ENCODE measurements around the gene C11orf91.
"Not testable (repeated sequence)": the region's sequence is repeated elsewhere in the genome, so short reads cannot be mapped to it uniquely, and the experiment has no call there.

The C11orf91 gene

GRCh38 chr11:33733980-33734379 is 33.4 kb upstream of the C11orf91 start:
- no peak overlapping the region for H3K9ac ChIP-seq (ENCODE audit: low read length)
- H3K9me3 ChIP-seq (ENCODE audit: control insufficient read depth, insufficient read depth, low read depth, low read length), result no peaks in the 10 kb centered on the region
- peaks cover 17% of the 10 kb centered on the region for H3K4me1 ChIP-seq (ENCODE audit: control insufficient read depth, insufficient read depth, low read length)
- peaks cover 3% of the 10 kb centered on the region; the same call in 1 of the 2 replicates for H3K36me3 ChIP-seq (ENCODE audit: control insufficient read depth, insufficient read depth, low read length)
- H3K27me3 ChIP-seq (ENCODE audit: control insufficient read depth, insufficient read depth, low read length), result peaks cover 15% of the 10 kb centered on the region
- H3K4me3 ChIP-seq (ENCODE audit: low read depth, low read length), result no peak overlapping the region
- H3K27ac ChIP-seq (ENCODE audit: low read depth, low read length), result no peak overlapping the region

GRCh38 chr11:33731723-33732531 is 31.3 kb upstream of the C11orf91 start:
- H3K4me3 ChIP-seq (ENCODE audit: low read depth, low read length), result no peak overlapping the region
- H3K27ac ChIP-seq (ENCODE audit: low read depth, low read length), result no peak overlapping the region
- H3K27me3 ChIP-seq (ENCODE audit: control insufficient read depth, insufficient read depth, low read length), result peaks cover 15% of the 10 kb centered on the region
- H3K9me3 ChIP-seq (ENCODE audit: control insufficient read depth, insufficient read depth, low read depth, low read length), result no peaks in the 10 kb centered on the region
- H3K36me3 ChIP-seq (ENCODE audit: control insufficient read depth, insufficient read depth, low read length), result peaks cover 3% of the 10 kb centered on the region; the same call in 1 of the 2 replicates
- H3K4me1 ChIP-seq (ENCODE audit: control insufficient read depth, insufficient read depth, low read length), result peaks cover 13% of the 10 kb centered on the region
- no peak overlapping the region for H3K9ac ChIP-seq (ENCODE audit: low read length)

DNA sequence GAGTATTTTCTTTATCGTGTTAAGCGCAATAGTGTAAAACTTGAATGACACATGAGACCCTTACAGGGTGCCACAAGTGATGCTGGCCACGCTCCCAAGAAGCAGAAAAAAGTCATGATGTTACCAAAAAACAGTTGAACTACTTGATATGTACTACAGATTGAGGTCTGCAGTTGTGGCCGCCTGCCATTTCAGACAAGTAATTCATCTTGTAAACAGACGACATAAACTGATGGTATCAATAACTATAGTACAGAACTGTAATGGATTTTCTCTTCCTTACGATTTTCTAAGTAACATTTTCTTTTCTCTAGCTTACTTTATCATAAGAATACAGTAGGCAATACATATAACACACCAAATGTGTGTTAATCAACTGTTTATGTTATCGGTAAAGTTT is 30.1 kb upstream of the C11orf91 start:
- H3K4me3 ChIP-seq (ENCODE audit: low read depth, low read length), result no peak overlapping the region
- peaks cover 9% of the 10 kb centered on the region for H3K4me1 ChIP-seq (ENCODE audit: control insufficient read depth, insufficient read depth, low read length)
- H3K9me3 ChIP-seq (ENCODE audit: control insufficient read depth, insufficient read depth, low read depth, low read length), result no peaks in the 10 kb centered on the region
- H3K36me3 ChIP-seq (ENCODE audit: control insufficient read depth, insufficient read depth, low read length), result peaks cover 3% of the 10 kb centered on the region; the same call in 1 of the 2 replicates
- no peak overlapping the region for H3K27ac ChIP-seq (ENCODE audit: low read depth, low read length)
- peaks cover 14% of the 10 kb centered on the region for H3K27me3 ChIP-seq (ENCODE audit: control insufficient read depth, insufficient read depth, low read length)
- no peak overlapping the region for H3K9ac ChIP-seq (ENCODE audit: low read length)

DNA sequence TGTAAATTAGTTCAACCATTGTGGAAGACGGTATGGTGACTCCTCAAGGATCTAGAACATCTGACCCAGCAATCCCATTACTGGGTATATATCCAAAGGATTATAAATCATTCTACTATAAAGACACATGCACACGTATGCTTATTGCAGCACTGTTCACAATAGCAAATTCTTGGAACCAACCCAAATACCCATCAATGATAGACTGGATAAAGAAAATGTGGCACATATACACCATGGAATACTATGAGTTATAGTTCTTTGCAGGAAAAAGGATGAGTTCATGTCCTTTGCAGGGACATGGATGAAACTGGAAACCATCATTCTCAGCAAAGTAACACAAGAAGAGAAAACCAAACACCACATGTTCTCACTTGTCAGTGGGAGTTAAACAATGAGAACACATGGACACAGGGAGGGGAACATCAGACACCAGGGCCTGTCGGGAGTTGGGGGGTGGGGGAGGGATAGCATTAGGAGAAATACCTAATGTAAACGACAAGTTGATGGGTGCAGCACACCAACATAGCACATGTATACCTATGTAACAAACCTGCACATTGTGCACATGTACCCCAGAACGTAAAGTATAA is 28.5 kb upstream of the C11orf91 start:
- H3K4me3 ChIP-seq (ENCODE audit: low read depth, low read length); H3K36me3 ChIP-seq (ENCODE audit: control insufficient read depth, insufficient read depth, low read length); H3K27ac ChIP-seq (ENCODE audit: low read depth, low read length); H3K27me3 ChIP-seq (ENCODE audit: control insufficient read depth, insufficient read depth, low read length); H3K9ac ChIP-seq (ENCODE audit: low read length); H3K9me3 ChIP-seq (ENCODE audit: control insufficient read depth, insufficient read depth, low read depth, low read length); H3K4me1 ChIP-seq (ENCODE audit: control insufficient read depth, insufficient read depth, low read length): not testable (repeated sequence)

DNA sequence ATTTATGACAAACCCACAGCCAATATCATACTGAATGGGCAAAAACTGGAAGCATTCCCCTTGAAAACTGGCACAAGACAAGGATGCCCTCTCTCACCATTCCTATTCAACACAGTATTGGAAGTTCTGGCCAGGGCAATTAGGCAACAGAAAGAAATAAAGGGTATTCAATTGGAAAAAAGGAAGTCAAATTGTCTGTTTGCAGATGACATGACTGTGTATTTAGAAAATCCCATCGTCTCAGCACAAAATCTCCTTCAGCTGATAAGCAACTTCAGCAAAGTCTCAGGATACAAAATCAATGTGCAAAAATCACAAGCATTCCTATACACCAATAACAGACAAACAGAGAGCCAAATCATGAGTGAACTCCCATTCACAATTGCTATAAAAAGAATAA is 26.9 kb upstream of the C11orf91 start:
- H3K27ac ChIP-seq (ENCODE audit: low read depth, low read length); H3K9me3 ChIP-seq (ENCODE audit: control insufficient read depth, insufficient read depth, low read depth, low read length); H3K9ac ChIP-seq (ENCODE audit: low read length); H3K27me3 ChIP-seq (ENCODE audit: control insufficient read depth, insufficient read depth, low read length); H3K4me3 ChIP-seq (ENCODE audit: low read depth, low read length); H3K36me3 ChIP-seq (ENCODE audit: control insufficient read depth, insufficient read depth, low read length): not testable (repeated sequence)
- peaks cover 23% of the 10 kb centered on the region; the same call in 1 of the 2 replicates for H3K4me1 ChIP-seq (ENCODE audit: control insufficient read depth, insufficient read depth, low read length)

GRCh38 chr11:33725496-33725895 is 24.9 kb upstream of the C11orf91 start:
- Histone ChIP-seq H3K9ac (ENCODE audit: low read length) (no peak overlapping the region), H3K36me3 (ENCODE audit: control insufficient read depth, insufficient read depth, low read length) (peaks cover 13% of the 10 kb centered on the region), H3K4me1 (ENCODE audit: control insufficient read depth, insufficient read depth, low read length) (peaks cover 27% of the 10 kb centered on the region; the same call in 1 of the 2 replicates), H3K4me3 (ENCODE audit: low read depth, low read length) (no peak overlapping the region), H3K9me3 (ENCODE audit: control insufficient read depth, insufficient read depth, low read depth, low read length) (no peaks in the 10 kb centered on the region), H3K27ac (ENCODE audit: low read depth, low read length) (no peak overlapping the region), H3K27me3 (ENCODE audit: control insufficient read depth, insufficient read depth, low read length) (no peaks in the 10 kb centered on the region)

DNA sequence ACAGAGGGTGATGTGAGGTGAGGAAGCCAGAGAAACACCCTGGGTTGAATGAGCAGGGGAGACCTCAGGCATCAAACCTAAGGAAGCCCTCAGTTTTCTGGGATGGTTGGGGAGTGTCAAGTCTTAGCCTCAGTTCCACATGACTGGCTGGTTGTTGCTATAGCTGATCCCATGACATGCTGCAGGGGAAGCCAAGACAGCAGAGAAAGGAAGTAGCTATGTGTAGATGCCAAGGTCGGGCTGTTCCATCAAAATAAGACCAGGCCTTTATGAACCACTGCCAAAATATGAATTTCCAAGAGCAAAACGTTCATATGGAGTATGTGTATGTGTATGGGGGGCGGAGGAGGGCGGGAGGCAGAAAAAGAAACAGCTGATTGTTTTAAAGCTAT is 24.0 kb upstream of the C11orf91 start:
- Histone ChIP-seq H3K4me3 (ENCODE audit: low read depth, low read length) (no peak overlapping the region), H3K27me3 (ENCODE audit: control insufficient read depth, insufficient read depth, low read length) (no peaks in the 10 kb centered on the region), H3K9me3 (ENCODE audit: control insufficient read depth, insufficient read depth, low read depth, low read length) (no peaks in the 10 kb centered on the region), H3K9ac (ENCODE audit: low read length) (peak overlapping the region; percentile 30), H3K27ac (ENCODE audit: low read depth, low read length) (no peak overlapping the region), H3K4me1 (ENCODE audit: control insufficient read depth, insufficient read depth, low read length) (peaks cover 27% of the 10 kb centered on the region; the same call in 1 of the 2 replicates), H3K36me3 (ENCODE audit: control insufficient read depth, insufficient read depth, low read length) (peaks cover 20% of the 10 kb centered on the region)

- H3K4me1 ChIP-seq (ENCODE audit: control insufficient read depth, insufficient read depth, low read length), result peaks cover 27% of the 10 kb centered on the region; the same call in 1 of the 2 replicates
- H3K27ac ChIP-seq (ENCODE audit: low read depth, low read length), result peak overlapping the region; percentile 50; the same call in 1 of the 2 replicates
- no peaks in the 10 kb centered on the region for H3K9me3 ChIP-seq (ENCODE audit: control insufficient read depth, insufficient read depth, low read depth, low read length)
- no peak overlapping the region for H3K4me3 ChIP-seq (ENCODE audit: low read depth, low read length)
- H3K27me3 ChIP-seq (ENCODE audit: control insufficient read depth, insufficient read depth, low read length), result no peaks in the 10 kb centered on the region
- peak overlapping the region; percentile 8 for H3K9ac ChIP-seq (ENCODE audit: low read length)
- peaks cover 27% of the 10 kb centered on the region for H3K36me3 ChIP-seq (ENCODE audit: control insufficient read depth, insufficient read depth, low read length)
These were observed 22.7 kb upstream of the C11orf91 start for GRCh38 chr11:33723238-33723881.

DNA sequence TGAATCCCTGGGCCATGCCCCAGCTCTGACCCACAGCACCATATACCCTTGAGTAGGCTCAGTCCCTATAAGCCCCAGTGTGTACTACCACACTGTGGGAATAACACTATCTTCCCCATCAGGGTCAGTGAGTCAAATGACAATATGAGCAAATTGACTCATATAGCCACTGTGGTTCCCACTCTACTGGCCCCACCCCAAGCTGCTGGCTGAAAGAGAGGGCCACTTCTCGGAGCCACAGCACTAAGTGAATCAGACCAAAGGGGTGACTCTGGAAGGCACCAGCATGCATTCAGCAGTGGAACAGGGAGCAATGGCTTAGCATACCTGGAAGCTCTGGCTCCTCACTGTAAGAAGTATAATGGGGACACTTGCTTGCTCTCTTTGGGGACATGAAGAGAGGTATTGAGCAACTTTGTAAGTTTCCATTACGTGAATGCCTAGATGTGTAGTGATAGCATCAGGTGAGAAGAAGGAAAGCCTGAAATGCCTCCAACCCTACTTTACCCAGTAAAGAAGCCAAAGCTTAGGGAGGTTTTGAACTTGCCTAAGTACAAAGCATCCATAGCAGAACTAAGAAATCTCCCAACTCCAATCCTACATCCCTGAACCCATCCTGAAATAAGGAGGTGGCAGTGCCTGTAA is 22.1 kb upstream of the C11orf91 start:
- H3K27me3 ChIP-seq (ENCODE audit: control insufficient read depth, insufficient read depth, low read length), result no peaks in the 10 kb centered on the region
- H3K9ac ChIP-seq (ENCODE audit: low read length), result no peak overlapping the region
- H3K36me3 ChIP-seq (ENCODE audit: control insufficient read depth, insufficient read depth, low read length), result peaks cover 28% of the 10 kb centered on the region
- no peak overlapping the region; the same call in 1 of the 2 replicates for H3K27ac ChIP-seq (ENCODE audit: low read depth, low read length)
- H3K9me3 ChIP-seq (ENCODE audit: control insufficient read depth, insufficient read depth, low read depth, low read length), result no peaks in the 10 kb centered on the region
- peaks cover 27% of the 10 kb centered on the region; the same call in 1 of the 2 replicates for H3K4me1 ChIP-seq (ENCODE audit: control insufficient read depth, insufficient read depth, low read length)
- no peak overlapping the region for H3K4me3 ChIP-seq (ENCODE audit: low read depth, low read length)

DNA sequence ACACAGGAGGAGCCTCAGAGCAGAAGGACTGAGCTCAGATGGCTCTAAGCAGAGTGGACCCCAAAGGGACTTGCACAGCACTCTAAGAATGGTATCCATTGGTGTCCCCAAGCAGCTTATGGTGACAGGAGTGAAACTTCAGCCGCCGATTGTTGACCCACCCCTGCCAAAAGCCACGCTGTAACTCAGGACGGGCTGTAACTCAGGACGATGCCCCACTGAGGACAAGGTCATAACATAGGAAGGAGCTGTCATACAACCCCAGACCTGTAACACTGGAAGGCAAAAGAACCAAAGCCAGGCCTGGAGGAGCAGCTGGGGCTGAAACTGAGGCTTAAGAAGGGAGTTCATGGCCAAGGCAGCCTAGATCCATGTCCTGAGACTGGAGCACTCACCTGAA is 21.4 kb upstream of the C11orf91 start:
- Histone ChIP-seq H3K4me3 (ENCODE audit: low read depth, low read length) (no peak overlapping the region), H3K36me3 (ENCODE audit: control insufficient read depth, insufficient read depth, low read length) (peaks cover 35% of the 10 kb centered on the region), H3K27me3 (ENCODE audit: control insufficient read depth, insufficient read depth, low read length) (no peaks in the 10 kb centered on the region), H3K9me3 (ENCODE audit: control insufficient read depth, insufficient read depth, low read depth, low read length) (no peaks in the 10 kb centered on the region), H3K9ac (ENCODE audit: low read length) (no peak overlapping the region), H3K4me1 (ENCODE audit: control insufficient read depth, insufficient read depth, low read length) (peaks cover 27% of the 10 kb centered on the region; the same call in 1 of the 2 replicates), H3K27ac (ENCODE audit: low read depth, low read length) (no peak overlapping the region)

Measured in HUES6 (cell line).